Naive thymus-derived CD4-positive, alpha-beta T cell (primary cell): ENCODE measurements around the gene DDX28. TPM values are rescaled to one million over a fixed set of nuclear protein-coding genes. Genes with fewer than 3 reads are reported as not detected.
"Not testable (repeated sequence)": the region's sequence is repeated elsewhere in the genome, so short reads cannot be mapped to it uniquely, and the experiment has no call there.

Source experiments
- ATAC-seq: fragments of 150-1000 bp; cut with Tn5 transposase; 2 replicates; pipeline ENCODE4 v1.10.0; 2021; ENCODE audit warnings: mild to moderate bottlenecking, moderate library complexity
- CTCF ChIA-PET: fragments of 350-600 bp; sonication (Branson Sonifier 250); formaldehyde crosslinking; loops from one replicate; lab custom pipeline; 2021; ENCODE audit warnings: antibody characterized with exemption; lab: Charles Lee
- POLR2A ChIA-PET: fragments of 350-600 bp; sonication (Branson Sonifier 250); formaldehyde crosslinking; loops from one replicate; lab custom pipeline; 2021; ENCODE audit warnings: antibody characterized with exemption, inconsistent platforms; lab: Charles Lee
- DNase-seq, 9 donors: peaks; one replicate each; pipeline versions ENCODE4 v3.0.0 to v3.0.0-alpha.2; 2020 to 2022; ENCODE audit warnings: mixed read lengths in 1 of 9
- H3K27ac ChIP-seq: one replicate; pipeline ENCODE4 v1.7.0; 2013; ENCODE audit warnings: mild to moderate bottlenecking, low read depth, low read length, moderate library complexity
- H3K27me3 ChIP-seq, 2 donors: one replicate each; pipeline ENCODE4 v1.7.0; 2013; ENCODE audit warnings: low read length in 2 of 2, mild to moderate bottlenecking in 2 of 2, moderate library complexity in 2 of 2; ENCODE audit not compliant: control insufficient read depth in 2 of 2, insufficient read depth in 2 of 2
- H3K36me3 ChIP-seq, 3 experiments: 1 replicate in 2 of 3; 2 replicates in 1 of 3; pipeline ENCODE4 v1.7.0; 2013; ENCODE audit warnings: low read length in 3 of 3, mild to moderate bottlenecking in 3 of 3, moderate library complexity in 1 of 3; ENCODE audit not compliant: insufficient read depth in 3 of 3, control insufficient read depth in 2 of 3
- H3K4me1 ChIP-seq, 2 donors: one replicate each; pipeline ENCODE4 v1.7.0; 2013; ENCODE audit warnings: low read length in 2 of 2, mild to moderate bottlenecking in 2 of 2, moderate library complexity in 1 of 2; ENCODE audit not compliant: control insufficient read depth in 2 of 2, insufficient read depth in 2 of 2
- H3K4me3 ChIP-seq: 2 replicates; pipeline ENCODE4 v1.7.0; 2013; ENCODE audit warnings: mild to moderate bottlenecking, low read length
- H3K9me3 ChIP-seq, 3 experiments: 1 replicate in 2 of 3; 2 replicates in 1 of 3; pipeline ENCODE4 v1.7.0; 2013; ENCODE audit warnings: low read length in 3 of 3; ENCODE audit not compliant: control insufficient read depth in 2 of 3
- H3K27ac Mint-ChIP-seq, 9 donors: one replicate each; pipeline ENCODE4 v1.8.0; 2020 to 2022; ENCODE audit warnings: mixed read lengths in 9 of 9, mild to moderate bottlenecking in 8 of 9, moderate library complexity in 5 of 9, inconsistent platforms in 2 of 9
- H3K27me3 Mint-ChIP-seq, 5 donors: one replicate each; pipeline ENCODE4 v1.8.0; 2021 to 2022; ENCODE audit warnings: mixed read lengths in 5 of 5, mild to moderate bottlenecking in 1 of 5
- H3K36me3 Mint-ChIP-seq, 5 donors: one replicate each; pipeline ENCODE4 v1.8.0; 2020 to 2022; ENCODE audit warnings: mixed read lengths in 5 of 5, mild to moderate bottlenecking in 3 of 5, inconsistent platforms in 1 of 5
- H3K4me1 Mint-ChIP-seq, 7 donors: one replicate each; pipeline ENCODE4 v1.8.0; 2020 to 2022; ENCODE audit warnings: mixed read lengths in 7 of 7, mild to moderate bottlenecking in 3 of 7, inconsistent platforms in 1 of 7
- H3K4me3 Mint-ChIP-seq, 10 donors: one replicate each; pipeline ENCODE4 v1.8.0; 2020 to 2022; ENCODE audit warnings: mild to moderate bottlenecking in 10 of 10, mixed read lengths in 10 of 10, moderate library complexity in 6 of 10, inconsistent platforms in 2 of 10
- H3K9me3 Mint-ChIP-seq, 11 donors: one replicate each; pipeline ENCODE4 v1.8.0; 2020 to 2022; ENCODE audit warnings: mixed read lengths in 11 of 11, mild to moderate bottlenecking in 4 of 11, inconsistent platforms in 1 of 11, moderate library complexity in 1 of 11
- intact Hi-C, 2 donors: fragments of 100-400 bp; cut with micrococcal nuclease; formaldehyde crosslinking; loops; one replicate each; pipeline ENCODE4 v1.15.1; 2023
- polyA plus RNA-seq, 2 donors: library from polyadenylated mRNA; unstranded; fragments of 300-500 nt; fragmentation: Illumina TruSeq; gene quantifications; one replicate each; pipeline ENCODE4 v1.2.3, GENCODE V29; 2021
- total RNA-seq, 6 experiments: library from RNA in 5 of 6; stranded (reverse) in 5 of 6; gene quantifications; 1 replicate in 5 of 6; 2 replicates in 1 of 6; pipeline ENCODE4 v1.2.3 and lab custom pipeline; 2021 to 2026

The DDX28 gene
- total and polyA plus RNA-seq, 7 experiments from 2014 or later, result 15.5 to 67.7 (median 19.5) TPM

- H3K36me3 ChIP-seq, intact Hi-C loops, H3K27me3 ChIP-seq, H3K9me3 Mint-ChIP-seq, H3K9me3 ChIP-seq, ATAC-seq, H3K27me3 Mint-ChIP-seq, DNase-seq: not testable (repeated sequence)
- H3K27ac Mint-ChIP-seq, result peak overlapping the region; percentile 84 to 99 (median 95)
- peak overlapping the region; percentile 64 for H3K27ac ChIP-seq
- ChIA-PET POLR2A (interaction anchor here (0.6 to 20.6 kb wide), 25 partner anchors 8 to 233 kb away, joined by 3 to 422 read pairs (median 5); partner anchors contain the start of genes DDX28, DPEP2NB, DUS2 and NUTF2), CTCF (interaction anchor here (0.6 to 1.8 kb wide), 8 partner anchors 10 to 87 kb away, joined by 3 to 10 read pairs (median 4); partner anchors contain the start of genes DDX28, DUS2 and NFATC3)
- H3K4me3 Mint-ChIP-seq, result peak overlapping the region; percentile 80 to 94 (median 90)
- peaks cover 0 to 21% (median 7%) of the 10 kb centered on the region in 5 donors for H3K36me3 Mint-ChIP-seq
- peak overlapping the region; percentile 75 for H3K4me3 ChIP-seq
- H3K4me1 ChIP-seq, result peaks cover 32 to 46% of the 10 kb centered on the region in 2 donors
- peaks cover 23 to 83% (median 64%) of the 10 kb centered on the region in 7 donors for H3K4me1 Mint-ChIP-seq
Observed at GRCh38 chr16:67998231-67998778, 24.7 kb downstream of the DDX28 start.

- Mint-ChIP-seq H3K4me3 (peak overlapping the region in 5 of 10 donors; percentile 13 to 52 (median 36)), H3K9me3 (peaks cover 0 to 8% (median 0%) of the 10 kb centered on the region in 11 donors), H3K36me3 (peaks cover 0 to 22% (median 7%) of the 10 kb centered on the region in 5 donors), H3K27me3 (no peaks in the 10 kb centered on the region), H3K27ac (peak overlapping the region in 7 of 9 donors; percentile 26 to 98 (median 81)), H3K4me1 (peaks cover 23 to 78% (median 59%) of the 10 kb centered on the region in 7 donors)
- CTCF ChIA-PET, result interaction anchor here (1.0 to 2.0 kb wide), 3 partner anchors 25 to 67 kb away, joined by 3 to 12 read pairs (median 3); no protein-coding TSS in a partner anchor
- no peaks in the 10 kb centered on the region for H3K9me3 ChIP-seq
- no peak for ATAC-seq
- H3K27ac ChIP-seq, result peak overlapping the region; percentile 48
- no peak overlapping the region for H3K4me3 ChIP-seq
- POLR2A ChIA-PET, result interaction anchor here (0.7 to 20.6 kb wide), 8 partner anchors 10 to 840 kb away, joined by 3 to 422 read pairs (median 4); partner anchors contain the start of genes DDX28, DPEP2NB and DUS2
- intact Hi-C loops, result no loop called here
- H3K27me3 ChIP-seq, result no peaks in the 10 kb centered on the region
- peaks cover 32 to 48% of the 10 kb centered on the region in 2 donors for H3K4me1 ChIP-seq
- DNase-seq, result no peak
- H3K36me3 ChIP-seq, result peaks cover 0 to 7% (median 0%) of the 10 kb centered on the region in 3 experiments
Observed at GRCh38 chr16:67996666-67997065, 26.4 kb downstream of the DDX28 start.

- Mint-ChIP-seq H3K36me3 (peaks cover 0 to 23% (median 7%) of the 10 kb centered on the region in 5 donors), H3K27me3 (no peaks in the 10 kb centered on the region), H3K9me3 (peaks cover 0 to 8% (median 0%) of the 10 kb centered on the region in 11 donors), H3K4me3 (peak overlapping the region; percentile 48 to 73 (median 60)), H3K4me1 (peaks cover 20 to 68% (median 52%) of the 10 kb centered on the region in 7 donors), H3K27ac (peak overlapping the region; percentile 81 to 98 (median 87))
- intact Hi-C loops, result no loop called here
- Histone ChIP-seq H3K9me3 (no peaks in the 10 kb centered on the region), H3K27me3 (no peaks in the 10 kb centered on the region), H3K4me3 (no peak overlapping the region), H3K4me1 (peaks cover 22 to 36% of the 10 kb centered on the region in 2 donors), H3K36me3 (peaks cover 0 to 13% (median 0%) of the 10 kb centered on the region in 3 experiments), H3K27ac (peak overlapping the region; percentile 22)
- DNase-seq, result no peak
- ChIA-PET POLR2A (interaction anchor here (1.0 to 20.6 kb wide), 8 partner anchors 9 to 70 kb away, joined by 3 to 422 read pairs (median 11); partner anchors contain the start of genes DDX28, DPEP2NB, DUS2 and PSMB10), CTCF (interaction anchor here (0.6 to 2.0 kb wide), 5 partner anchors 23 to 68 kb away, joined by 3 to 12 read pairs (median 4); partner anchors contain the start of genes DDX28 and DUS2)
- ATAC-seq, result no peak
Observed at GRCh38 chr16:67995423-67995822, 27.6 kb downstream of the DDX28 start.

GRCh38 chr16:67994040-67994408 is 29.0 kb downstream of the DDX28 start:
- Mint-ChIP-seq H3K36me3 (peaks cover 0 to 23% (median 6%) of the 10 kb centered on the region in 5 donors), H3K4me3 (peak overlapping the region; percentile 83 to 94 (median 92)), H3K27ac (peak overlapping the region; percentile 93 to 99 (median 97)), H3K4me1 (peaks cover 10 to 54% (median 41%) of the 10 kb centered on the region in 7 donors)
- H3K9me3 ChIP-seq, intact Hi-C loops, H3K9me3 Mint-ChIP-seq, H3K27me3 ChIP-seq, H3K27me3 Mint-ChIP-seq: not testable (repeated sequence)
- Histone ChIP-seq H3K4me1 (peaks cover 8 to 25% of the 10 kb centered on the region in 2 donors), H3K27ac (peak overlapping the region; percentile 87), H3K36me3 (peaks cover 0 to 13% (median 0%) of the 10 kb centered on the region in 3 experiments), H3K4me3 (peak overlapping the region; percentile 65)
- ChIA-PET POLR2A (interaction anchor here (0.6 to 20.6 kb wide), 7 partner anchors 9 to 298 kb away, joined by 4 to 422 read pairs (median 13); partner anchors contain the start of genes DDX28, DPEP2NB and DUS2), CTCF (interaction anchor here (0.5 to 1.2 kb wide), 12 partner anchors 9 to 473 kb away, joined by 3 to 13 read pairs (median 5); partner anchors contain the start of genes DDX28, DPEP3 and DUS2)
- DNase-seq, result peak in 1 of 9 donors; percentile 18
- ATAC-seq, result peak; percentile 3

GRCh38 chr16:67993207-67994039 is 29.6 kb downstream of the DDX28 start:
- Mint-ChIP-seq H3K36me3 (peaks cover 0 to 18% (median 0%) of the 10 kb centered on the region in 5 donors), H3K27me3 (no peaks in the 10 kb centered on the region), H3K9me3 (no peaks in the 10 kb centered on the region), H3K4me1 (peaks cover 10 to 48% (median 35%) of the 10 kb centered on the region in 7 donors), H3K27ac (peak overlapping the region; percentile 93 to 99 (median 97)), H3K4me3 (peak overlapping the region; percentile 83 to 94 (median 92))
- Histone ChIP-seq H3K27me3 (no peaks in the 10 kb centered on the region), H3K4me3 (peak overlapping the region; percentile 65), H3K9me3 (no peaks in the 10 kb centered on the region), H3K4me1 (peaks cover 8 to 25% of the 10 kb centered on the region in 2 donors), H3K36me3 (peaks cover 0 to 13% (median 0%) of the 10 kb centered on the region in 3 experiments), H3K27ac (peak overlapping the region; percentile 87)
- CTCF ChIA-PET, result interaction anchor here (0.5 to 1.2 kb wide), 12 partner anchors 10 to 473 kb away, joined by 3 to 13 read pairs (median 5); partner anchors contain the start of genes DDX28, DPEP3 and DUS2
- intact Hi-C loops, result loop anchor here (1.0 to 2.0 kb wide), 10 partner anchors 10 to 472 kb away; partner anchors contain the start of genes DDX28 (in 2 of the 2), DUS2 (in 2 of the 2) and SLC12A4 (in 1 of the 2)
- DNase-seq (peak; percentile 74 to 90 (median 83)), ATAC-seq (peak; percentile 93)
- POLR2A ChIA-PET, result interaction anchor here (1.1 to 20.6 kb wide), 6 partner anchors 9 to 58 kb away, joined by 4 to 422 read pairs (median 14); partner anchors contain the start of genes DDX28, DPEP2NB and DUS2
